ENCODE results near the gene ARPC5L.

- no peak for TF ChIP-seq CTCF (IDR thresholded peaks at IDR 0.05)
- TF ChIP-seq POLR2A (IDR thresholded peaks at IDR 0.05): no peak
Measured at GRCh38 chr9:124906966-124907365, 45.0 kb downstream of the ARPC5L start.

Data from right lobe of liver (tissue), 4 donors.